ENCODE data around the gene SMAP1.

SMAP1 gene

GRCh38 chr6:70667256-70667710 lies 400 bp upstream of the SMAP1 start:
- H3K9me3 Mint-ChIP-seq: no peaks in the 10 kb centered on the region
- no peak for DNase-seq
- peaks cover 1% of the 10 kb centered on the region for H3K27me3 Mint-ChIP-seq
- CTCF ChIA-PET: interaction anchor here (3.0 kb wide), 1 partner anchor 18 kb away, joined by 14 read pairs; no protein-coding TSS in a partner anchor
- peaks cover 49% of the 10 kb centered on the region for H3K4me1 Mint-ChIP-seq
- H3K36me3 Mint-ChIP-seq: peaks cover 26% of the 10 kb centered on the region
- peak overlapping the region; percentile 88 for H3K27ac Mint-ChIP-seq
- H3K4me3 Mint-ChIP-seq: peak overlapping the region; percentile 95

GRCh38 chr6:70668499-70668812 lies 773 bp downstream of the SMAP1 start:
- Mint-ChIP-seq H3K36me3 (peaks cover 31% of the 10 kb centered on the region), H3K4me1 (peaks cover 60% of the 10 kb centered on the region), H3K4me3 (peak overlapping the region; percentile 95), H3K27ac (peak overlapping the region; percentile 82), H3K9me3 (no peaks in the 10 kb centered on the region), H3K27me3 (no peaks in the 10 kb centered on the region)
- no peak for DNase-seq
- CTCF ChIA-PET: interaction anchor here (1.2 to 3.0 kb wide), 3 partner anchors 17 to 148 kb away, joined by 3 to 14 read pairs (median 4); no protein-coding TSS in a partner anchor

DNA sequence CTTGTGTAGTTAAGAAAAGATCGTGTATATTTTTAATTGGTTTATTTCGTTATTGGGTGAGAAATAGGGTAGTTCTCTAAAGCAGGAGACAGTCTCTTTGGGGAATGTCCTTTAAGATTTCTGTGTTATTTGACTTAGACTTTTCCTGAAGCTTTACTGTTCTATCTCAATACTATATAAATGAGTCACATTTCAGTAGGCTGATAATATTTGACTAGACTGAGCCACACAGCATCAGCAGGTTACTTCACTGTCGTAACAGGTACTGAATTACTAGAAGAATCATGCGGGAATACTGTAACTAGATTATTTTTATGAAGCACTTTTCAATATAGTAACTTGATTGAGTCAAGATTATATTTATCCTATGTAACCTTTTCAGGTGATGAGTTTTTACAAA lies 1.4 kb downstream of the SMAP1 start:
- Mint-ChIP-seq H3K9me3 (no peaks in the 10 kb centered on the region), H3K27me3 (no peaks in the 10 kb centered on the region), H3K4me3 (peak overlapping the region; percentile 95), H3K36me3 (peaks cover 32% of the 10 kb centered on the region), H3K27ac (peak overlapping the region; percentile 82), H3K4me1 (peaks cover 65% of the 10 kb centered on the region)
- CTCF ChIA-PET: interaction anchor here (1.2 to 3.0 kb wide), 3 partner anchors 16 to 149 kb away, joined by 3 to 14 read pairs (median 4); no protein-coding TSS in a partner anchor
- no peak for DNase-seq

- DNase-seq: no peak
- Mint-ChIP-seq H3K4me1 (peaks cover 63% of the 10 kb centered on the region), H3K9me3 (no peaks in the 10 kb centered on the region), H3K4me3 (no peak overlapping the region), H3K36me3 (peaks cover 37% of the 10 kb centered on the region), H3K27ac (no peak overlapping the region), H3K27me3 (no peaks in the 10 kb centered on the region)
- CTCF ChIA-PET: interaction anchor here (1.1 to 3.4 kb wide), 2 partner anchors 10 to 13 kb away, joined by 3 to 23 read pairs; no protein-coding TSS in a partner anchor
Measured at GRCh38 chr6:70672549-70672948, 4.9 kb downstream of the SMAP1 start.

DNA sequence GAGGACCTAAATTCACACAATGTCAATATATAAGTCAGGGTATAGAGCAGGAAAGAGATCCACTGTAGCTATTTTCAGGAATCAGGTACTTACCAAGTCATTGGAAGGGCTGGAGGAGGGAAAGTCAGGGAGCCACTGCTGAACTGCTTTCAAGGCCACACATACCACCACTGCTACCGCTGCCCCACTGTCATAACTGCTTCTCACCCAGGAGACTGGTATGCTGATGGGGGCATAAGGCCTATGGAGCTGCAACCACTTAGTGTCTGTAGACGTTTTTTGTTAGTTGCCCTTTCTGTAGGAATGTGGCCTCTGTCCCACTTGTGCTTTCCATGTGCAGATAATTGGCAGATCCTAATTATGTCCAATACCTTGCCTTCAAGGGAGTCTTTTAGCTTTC lies 5.4 kb downstream of the SMAP1 start:
- no peak for DNase-seq
- Mint-ChIP-seq H3K4me3 (no peak overlapping the region), H3K27me3 (no peaks in the 10 kb centered on the region), H3K9me3 (no peaks in the 10 kb centered on the region), H3K4me1 (peaks cover 63% of the 10 kb centered on the region), H3K36me3 (peaks cover 37% of the 10 kb centered on the region), H3K27ac (no peak overlapping the region)
- CTCF ChIA-PET: interaction anchor here (1.1 to 3.4 kb wide), 2 partner anchors 10 to 13 kb away, joined by 3 to 23 read pairs; no protein-coding TSS in a partner anchor

DNA sequence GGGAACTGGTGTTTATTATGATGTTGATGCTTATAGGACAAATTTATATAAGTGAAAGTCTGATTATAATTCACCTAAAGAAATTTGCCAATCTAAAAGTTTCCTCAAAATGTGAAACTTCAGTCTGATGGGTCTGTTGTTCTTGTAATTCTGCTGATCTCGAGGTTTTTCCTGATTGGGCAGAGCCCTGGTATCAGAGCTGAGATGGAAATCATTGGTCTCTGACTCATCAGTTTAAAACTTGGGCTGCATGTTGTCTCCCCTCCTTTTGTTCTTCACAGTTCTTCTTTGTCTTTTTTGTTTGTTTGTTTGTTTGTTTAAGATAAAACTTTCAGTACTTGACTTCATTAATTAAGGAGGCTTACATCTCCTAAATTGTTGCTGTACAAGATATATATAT lies 5.9 kb downstream of the SMAP1 start:
- no peak for DNase-seq
- Mint-ChIP-seq H3K27me3 (no peaks in the 10 kb centered on the region), H3K4me3 (no peak overlapping the region), H3K36me3 (peaks cover 35% of the 10 kb centered on the region), H3K9me3 (no peaks in the 10 kb centered on the region), H3K27ac (no peak overlapping the region), H3K4me1 (peaks cover 61% of the 10 kb centered on the region)
- CTCF ChIA-PET: interaction anchor here (1.1 kb wide), 1 partner anchor 11 kb away, joined by 3 read pairs; no protein-coding TSS in a partner anchor

DNA sequence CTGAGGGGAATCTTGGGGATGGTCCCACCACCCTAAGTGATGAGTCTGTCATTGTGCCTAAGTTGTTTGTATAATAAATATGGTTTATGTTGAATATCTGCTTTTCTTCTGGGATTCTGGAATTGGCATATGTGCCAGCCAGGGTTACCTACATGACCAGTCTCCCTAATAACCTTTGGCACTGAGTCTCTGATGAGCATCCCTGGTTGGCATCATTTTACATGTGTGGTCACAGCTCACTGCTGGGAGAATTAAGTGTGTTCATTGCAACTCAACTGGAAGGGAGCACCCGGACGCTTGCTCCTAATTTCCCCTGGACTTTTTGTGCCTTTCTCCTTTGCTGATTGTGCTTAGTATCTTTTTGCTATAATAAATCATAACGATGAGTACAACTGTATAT lies 8.1 kb downstream of the SMAP1 start:
- CTCF ChIA-PET: no interaction called here
- H3K27me3 Mint-ChIP-seq: no peaks in the 10 kb centered on the region
- no peak overlapping the region for H3K27ac Mint-ChIP-seq
- no peak for DNase-seq
- H3K4me3 Mint-ChIP-seq: no peak overlapping the region
- H3K9me3 Mint-ChIP-seq: no peaks in the 10 kb centered on the region
- peaks cover 49% of the 10 kb centered on the region for H3K4me1 Mint-ChIP-seq
- H3K36me3 Mint-ChIP-seq: peaks cover 34% of the 10 kb centered on the region

- no peak overlapping the region for H3K27ac Mint-ChIP-seq
- H3K27me3 Mint-ChIP-seq: no peaks in the 10 kb centered on the region
- no peaks in the 10 kb centered on the region for H3K9me3 Mint-ChIP-seq
- CTCF ChIA-PET: no interaction called here
- H3K4me3 Mint-ChIP-seq: no peak overlapping the region
- peaks cover 45% of the 10 kb centered on the region for H3K4me1 Mint-ChIP-seq
- H3K36me3 Mint-ChIP-seq: peaks cover 27% of the 10 kb centered on the region
- no peak for DNase-seq
Measured at GRCh38 chr6:70676821-70677220, 9.1 kb downstream of the SMAP1 start.

DNA sequence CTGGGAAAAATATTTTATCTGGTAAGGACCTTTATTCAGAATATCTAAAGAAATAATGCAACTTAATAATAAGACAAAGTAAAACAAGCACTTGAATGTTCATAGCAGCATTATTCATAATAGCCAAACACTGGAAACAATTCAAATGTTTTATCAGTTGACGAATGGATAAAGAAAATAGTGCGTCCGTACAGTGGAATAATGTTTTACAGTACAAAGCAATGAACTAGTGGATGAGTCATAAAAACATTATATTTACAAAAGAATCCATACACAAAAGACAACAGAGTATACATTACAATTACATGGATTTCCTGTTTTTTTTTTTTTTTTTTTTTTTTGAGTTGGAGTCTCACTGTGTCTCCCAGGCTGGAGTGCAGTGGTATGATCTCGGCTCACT lies 12.7 kb downstream of the SMAP1 start:
- CTCF ChIA-PET: interaction anchor here (1.6 kb wide), 1 partner anchor 160 kb away, joined by 4 read pairs; no protein-coding TSS in a partner anchor
- Mint-ChIP-seq H3K4me1 (peaks cover 41% of the 10 kb centered on the region), H3K4me3 (no peak overlapping the region), H3K9me3 (no peaks in the 10 kb centered on the region), H3K36me3 (peaks cover 14% of the 10 kb centered on the region), H3K27me3 (no peaks in the 10 kb centered on the region), H3K27ac (no peak overlapping the region)
- DNase-seq: no peak

DNA sequence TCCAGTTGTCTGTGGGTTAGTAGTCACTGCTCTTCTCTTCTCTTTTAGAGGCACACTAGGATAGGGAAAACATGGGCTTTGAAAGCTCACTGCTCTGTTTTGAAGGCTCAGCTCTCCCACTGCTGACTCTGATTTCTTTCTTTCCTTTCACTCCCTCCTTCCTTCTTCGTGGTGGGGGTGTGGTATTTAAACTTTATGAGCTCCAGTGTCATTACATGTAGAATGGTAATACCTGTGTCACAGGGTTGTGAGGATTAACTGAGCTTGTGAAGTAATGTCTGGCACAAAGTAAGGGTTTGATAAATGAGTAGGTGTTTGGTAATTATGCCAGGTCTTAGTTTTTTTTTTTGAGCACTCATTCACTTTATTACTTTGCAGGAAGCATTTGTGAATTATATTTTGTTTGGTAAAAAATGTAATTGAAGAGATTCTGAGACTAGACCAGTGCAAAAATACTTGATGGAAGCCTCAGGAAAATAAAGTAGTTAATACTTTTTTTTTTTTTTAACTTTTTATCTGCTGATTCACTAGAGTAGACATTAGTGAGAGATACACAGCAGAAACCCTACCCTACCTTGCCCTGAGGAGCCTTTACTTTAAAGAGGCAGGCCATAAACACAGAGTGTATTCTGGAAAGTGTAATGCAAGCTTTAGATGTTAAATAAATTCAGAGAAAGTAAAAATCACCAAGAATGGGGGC lies 17.3 kb downstream of the SMAP1 start:
- H3K27me3 Mint-ChIP-seq: no peaks in the 10 kb centered on the region
- no peak overlapping the region for H3K27ac Mint-ChIP-seq
- CTCF ChIA-PET: interaction anchor here (0.6 to 5.2 kb wide), 10 partner anchors 13 to 659 kb away, joined by 3 to 46 read pairs (median 4); partner anchors contain the start of genes FAM135A and SMAP1
- H3K4me3 Mint-ChIP-seq: no peak overlapping the region
- no peak for DNase-seq
- H3K9me3 Mint-ChIP-seq: no peaks in the 10 kb centered on the region
- H3K4me1 Mint-ChIP-seq: peaks cover 54% of the 10 kb centered on the region
- peaks cover 7% of the 10 kb centered on the region for H3K36me3 Mint-ChIP-seq

GRCh38 chr6:70685494-70686180 lies 18.0 kb downstream of the SMAP1 start:
- Mint-ChIP-seq H3K4me3 (no peak overlapping the region), H3K36me3 (peaks cover 5% of the 10 kb centered on the region), H3K27ac (no peak overlapping the region), H3K27me3 (no peaks in the 10 kb centered on the region), H3K9me3 (peaks cover under 1% of the 10 kb centered on the region), H3K4me1 (peaks cover 50% of the 10 kb centered on the region)
- DNase-seq: no peak
- CTCF ChIA-PET: interaction anchor here (0.8 to 5.2 kb wide), 14 partner anchors 14 to 377 kb away, joined by 3 to 46 read pairs (median 6); partner anchors contain the start of genes SDHAF4 and SMAP1

GRCh38 chr6:70686548-70687133 lies 19.0 kb downstream of the SMAP1 start:
- Mint-ChIP-seq H3K27me3 (no peaks in the 10 kb centered on the region), H3K27ac (no peak overlapping the region), H3K4me3 (no peak overlapping the region), H3K9me3 (peaks cover 7% of the 10 kb centered on the region), H3K36me3 (peaks cover 8% of the 10 kb centered on the region), H3K4me1 (peaks cover 45% of the 10 kb centered on the region)
- CTCF ChIA-PET: interaction anchor here (0.7 to 5.2 kb wide), 25 partner anchors 13 to 1942 kb away, joined by 3 to 46 read pairs (median 4); partner anchors contain the start of genes SDHAF4 and SMAP1
- no peak for DNase-seq

DNA sequence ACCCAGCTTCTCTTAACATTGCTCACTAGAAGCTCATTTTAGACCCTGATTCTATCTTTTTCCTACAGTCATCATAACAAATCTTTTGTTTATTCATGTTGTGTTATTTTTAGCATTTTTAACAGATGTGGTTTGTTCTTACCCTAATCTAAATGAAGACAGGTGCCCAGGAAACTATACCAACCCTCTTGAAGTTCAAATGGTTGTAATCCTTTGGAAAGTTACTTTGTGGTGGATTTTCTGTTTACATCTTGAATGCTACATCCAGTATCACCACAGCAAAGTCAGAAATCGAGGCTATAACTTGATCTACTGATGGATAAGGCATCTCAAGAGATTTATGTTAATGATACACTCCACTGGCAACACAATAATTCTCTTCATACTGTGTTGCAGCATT lies 26.2 kb downstream of the SMAP1 start:
- DNase-seq: no peak
- Mint-ChIP-seq H3K4me3 (no peak overlapping the region), H3K27me3 (no peaks in the 10 kb centered on the region), H3K27ac (no peak overlapping the region), H3K4me1 (peaks cover 16% of the 10 kb centered on the region), H3K36me3 (peaks cover 29% of the 10 kb centered on the region), H3K9me3 (peaks cover 10% of the 10 kb centered on the region)
- CTCF ChIA-PET: interaction anchor here (1.0 kb wide), 1 partner anchor 13 kb away, joined by 3 read pairs; no protein-coding TSS in a partner anchor

DNA sequence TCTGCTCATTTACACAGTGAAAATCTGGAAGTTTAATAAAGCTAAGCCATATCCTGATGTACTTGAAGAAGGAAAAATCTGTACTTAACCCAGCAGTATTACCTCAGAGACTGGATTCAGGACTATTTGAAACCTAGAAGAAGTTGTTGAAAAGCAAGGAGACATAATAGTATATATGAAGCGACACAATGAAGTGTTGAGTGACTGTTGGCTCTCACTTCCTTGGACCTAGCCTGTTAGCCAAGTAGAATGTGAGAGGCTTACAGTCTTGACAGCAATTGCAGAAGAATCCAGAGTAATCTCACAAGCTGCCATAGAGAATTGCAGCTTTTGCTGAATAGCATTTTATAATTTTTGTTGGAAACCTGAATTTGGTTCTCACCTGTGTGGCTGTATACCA lies 26.7 kb downstream of the SMAP1 start:
- CTCF ChIA-PET: no interaction called here
- DNase-seq: no peak
- H3K4me3 Mint-ChIP-seq: no peak overlapping the region
- peaks cover 16% of the 10 kb centered on the region for H3K4me1 Mint-ChIP-seq
- peaks cover 10% of the 10 kb centered on the region for H3K9me3 Mint-ChIP-seq
- H3K27me3 Mint-ChIP-seq: no peaks in the 10 kb centered on the region
- peaks cover 31% of the 10 kb centered on the region for H3K36me3 Mint-ChIP-seq
- H3K27ac Mint-ChIP-seq: no peak overlapping the region
